ENCODE data around the gene ARSI.

GRCh38 chr5:150284311-150284710 is 18.4 kb downstream of the ARSI start:
- TF ChIP-seq CTCF (IDR thresholded peaks at IDR 0.05) (no peak), EP300 (IDR thresholded peaks at IDR 0.05) (no peak), POLR2AphosphoS5 (IDR thresholded peaks at IDR 0.05) (no peak), POLR2A (IDR thresholded peaks at IDR 0.05) (no peak)

Data from upper lobe of left lung (tissue), 4 donors.